A673 (cell line): ENCODE data around the gene CCDC12.

Experiments
- CTCF ChIP-seq: fragments of 300-800, 200-600 bp; sonication (generic); conservative IDR thresholded peaks from 2 replicates; pipeline ENCODE4 v1.5.1; 2017; ENCODE audit warnings: low read depth, mild to moderate bottlenecking, antibody characterized with exemption, low read length, moderate library complexity, mixed read lengths
- EZH2 ChIP-seq: fragments of 200-600 bp; sonication (generic); IDR thresholded peaks from 2 replicates; pipeline ENCODE4 v1.6.1; 2017; ENCODE audit warnings: borderline replicate concordance, low read depth, mild to moderate bottlenecking, mixed read lengths, antibody characterized with exemption, low read length; ENCODE audit not compliant: poor library complexity, severe bottlenecking

DNA sequence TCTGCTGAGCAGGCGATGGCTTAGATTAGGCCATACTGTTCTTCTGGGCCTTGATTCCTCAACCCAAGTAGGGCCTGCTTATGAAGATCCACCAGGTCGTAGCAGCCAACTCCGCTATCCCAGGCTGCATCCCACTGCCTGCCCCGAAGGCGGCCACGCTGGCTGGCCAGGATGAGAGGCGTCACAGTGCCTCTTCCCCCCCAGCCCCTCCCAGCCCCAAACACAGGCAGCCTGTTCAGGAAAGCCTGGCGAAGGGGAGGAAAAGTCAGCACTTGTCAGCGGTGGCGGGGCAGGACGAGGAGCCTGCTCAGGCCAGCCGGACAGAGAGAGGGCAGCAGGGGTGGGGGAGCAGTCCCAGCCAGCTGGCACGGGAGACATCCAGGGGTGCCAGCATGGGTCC is 87.8 kb downstream of the CCDC12 start:
- TF ChIP-seq CTCF, result no peak
- TF ChIP-seq EZH2, result no peak
